Measurements from ENCODE around the gene VSNL1.

- TF ChIP-seq CTCF (conservative IDR thresholded peaks at IDR 0.05) = no peak
- no peak for TF ChIP-seq EZH2 (IDR thresholded peaks at IDR 0.05; ENCODE audit: low read depth)
These were observed 32.7 kb downstream of the VSNL1 start for GRCh38 chr2:17573085-17573803.

Measured in PC-9 (cell line).